DOHH2 (cell line): Measurements from ENCODE around the gene C15orf40.

Experiments used
- H3F3A ChIP-seq: fragments of 200-600 bp; sonication (generic), shearing (Covaris generic); 2 replicates; pipeline ENCODE4 v1.6.0; 2016; ENCODE audit warnings: antibody characterized with exemption, mild to moderate bottlenecking; ENCODE audit not compliant: control insufficient read depth, insufficient read depth
- H3K27ac ChIP-seq: fragments of 200-600 bp; sonication (generic); 2 replicates; pipeline ENCODE4 v1.5.1; 2014; ENCODE audit warnings: low read depth, mild to moderate bottlenecking, low read length, moderate library complexity
- H3K27me3 ChIP-seq: fragments of 200-600 bp; sonication (generic); 2 replicates; pipeline ENCODE4 v1.6.1; 2014; ENCODE audit warnings: mild to moderate bottlenecking, low read length, mixed read lengths; ENCODE audit not compliant: control insufficient read depth
- H3K36me3 ChIP-seq: fragments of 200-600 bp; sonication (generic); 2 replicates; pipeline ENCODE4 v1.6.1; 2014; ENCODE audit warnings: mild to moderate bottlenecking, low read length, moderate library complexity, mixed read lengths; ENCODE audit not compliant: control insufficient read depth
- H3K4me1 ChIP-seq: fragments of 200-600 bp; sonication (generic); 2 replicates; pipeline ENCODE4 v1.6.1; 2014; ENCODE audit warnings: mild to moderate bottlenecking, low read length, mixed read lengths; ENCODE audit not compliant: control insufficient read depth
- H3K4me2 ChIP-seq: fragments of 200-600 bp; sonication (generic); 2 replicates; pipeline ENCODE4 v1.6.0; 2014; ENCODE audit warnings: mild to moderate bottlenecking, low read length, moderate library complexity
- H3K4me3 ChIP-seq: fragments of 200-600 bp; sonication (generic); 2 replicates; pipeline ENCODE4 v1.5.1; 2014; ENCODE audit warnings: mild to moderate bottlenecking, low read length, mixed read lengths
- H3K79me2 ChIP-seq: fragments of 200-600 bp; sonication (generic); 2 replicates; pipeline ENCODE4 v1.6.1; 2014; ENCODE audit warnings: mild to moderate bottlenecking, low read length, mixed read lengths; ENCODE audit not compliant: control insufficient read depth
- H3K9me2 ChIP-seq: fragments of 200-600 bp; sonication (generic); replicated peaks from 2 replicates; pipeline ENCODE4 v1.6.1; 2014; ENCODE audit warnings: mild to moderate bottlenecking, low read length, mixed read lengths; ENCODE audit not compliant: control insufficient read depth
- H3K9me3 ChIP-seq: fragments of 200-600 bp; sonication (generic); 2 replicates; pipeline ENCODE4 v1.6.1; 2014; ENCODE audit warnings: antibody characterized with exemption, low read length, mixed read lengths; ENCODE audit not compliant: control insufficient read depth, insufficient read depth
- H4K20me1 ChIP-seq: fragments of 200-600 bp; sonication (generic); 2 replicates; pipeline ENCODE4 v1.6.0; 2014; ENCODE audit warnings: low read depth, mild to moderate bottlenecking, antibody characterized with exemption, low read length, moderate library complexity; ENCODE audit not compliant: control insufficient read depth, insufficient read depth
- EZH2phosphoT487 ChIP-seq: fragments of 200-600 bp; sonication (generic); IDR thresholded peaks from 2 replicates; pipeline ENCODE4 v1.6.1; 2017; ENCODE audit warnings: borderline replicate concordance, mild to moderate bottlenecking, antibody characterized with exemption, low read length, moderate library complexity, mixed read lengths
- TF ChIP-seq, protein P1 (sequence below): fragments of 200-600 bp; sonication (generic); IDR thresholded peaks from one replicate; pipeline ENCODE4 v1.5.1; 2014; ENCODE audit warnings: antibody characterized with exemption, mild to moderate bottlenecking, low read depth, low read length; ENCODE audit not compliant: poor library complexity, severe bottlenecking

C15orf40 gene

DNA sequence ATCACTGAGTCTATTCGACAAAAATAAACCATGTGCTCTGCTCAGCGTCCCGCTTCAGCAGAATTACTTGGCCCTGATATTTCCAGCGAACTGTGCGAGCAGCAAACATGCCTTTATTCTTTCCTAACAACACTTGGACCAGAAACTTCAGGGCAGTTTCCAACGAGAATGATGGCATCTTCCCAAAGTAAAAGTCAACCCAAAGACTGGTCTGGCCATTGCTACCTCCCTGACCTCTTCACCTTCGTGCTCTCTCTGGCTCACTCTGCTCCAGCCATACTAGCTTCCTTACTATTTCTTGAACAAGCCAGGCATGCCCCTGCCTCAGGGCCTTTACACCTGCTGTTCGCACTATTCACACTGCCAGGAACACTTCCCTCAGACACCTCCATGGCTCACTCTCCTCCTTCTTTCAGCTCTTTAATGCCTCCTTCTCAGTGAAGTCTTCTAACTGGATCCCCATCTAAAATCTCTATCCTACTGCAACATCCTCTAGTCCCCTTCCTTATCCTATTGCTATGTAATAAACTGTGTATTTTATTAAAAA lies 65.2 kb downstream of the C15orf40 start:
- Histone ChIP-seq H3K27me3 (peaks cover 44% of the 10 kb centered on the region), H3K4me3 (no peak overlapping the region), H3F3A (no peaks in the 10 kb centered on the region), H3K36me3 (no peaks in the 10 kb centered on the region), H3K4me1 (peaks cover 13% of the 10 kb centered on the region), H4K20me1 (no peaks in the 10 kb centered on the region), H3K9me3 (no peaks in the 10 kb centered on the region), H3K4me2 (no peak overlapping the region), H3K9me2 (no peaks in the 10 kb centered on the region), H3K79me2 (no peaks in the 10 kb centered on the region), H3K27ac (no peak overlapping the region)
- no peak for TF ChIP-seq EZH2phosphoT487
- TF ChIP-seq, protein P1, sequence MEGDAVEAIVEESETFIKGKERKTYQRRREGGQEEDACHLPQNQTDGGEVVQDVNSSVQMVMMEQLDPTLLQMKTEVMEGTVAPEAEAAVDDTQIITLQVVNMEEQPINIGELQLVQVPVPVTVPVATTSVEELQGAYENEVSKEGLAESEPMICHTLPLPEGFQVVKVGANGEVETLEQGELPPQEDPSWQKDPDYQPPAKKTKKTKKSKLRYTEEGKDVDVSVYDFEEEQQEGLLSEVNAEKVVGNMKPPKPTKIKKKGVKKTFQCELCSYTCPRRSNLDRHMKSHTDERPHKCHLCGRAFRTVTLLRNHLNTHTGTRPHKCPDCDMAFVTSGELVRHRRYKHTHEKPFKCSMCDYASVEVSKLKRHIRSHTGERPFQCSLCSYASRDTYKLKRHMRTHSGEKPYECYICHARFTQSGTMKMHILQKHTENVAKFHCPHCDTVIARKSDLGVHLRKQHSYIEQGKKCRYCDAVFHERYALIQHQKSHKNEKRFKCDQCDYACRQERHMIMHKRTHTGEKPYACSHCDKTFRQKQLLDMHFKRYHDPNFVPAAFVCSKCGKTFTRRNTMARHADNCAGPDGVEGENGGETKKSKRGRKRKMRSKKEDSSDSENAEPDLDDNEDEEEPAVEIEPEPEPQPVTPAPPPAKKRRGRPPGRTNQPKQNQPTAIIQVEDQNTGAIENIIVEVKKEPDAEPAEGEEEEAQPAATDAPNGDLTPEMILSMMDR, result no peak

DNA sequence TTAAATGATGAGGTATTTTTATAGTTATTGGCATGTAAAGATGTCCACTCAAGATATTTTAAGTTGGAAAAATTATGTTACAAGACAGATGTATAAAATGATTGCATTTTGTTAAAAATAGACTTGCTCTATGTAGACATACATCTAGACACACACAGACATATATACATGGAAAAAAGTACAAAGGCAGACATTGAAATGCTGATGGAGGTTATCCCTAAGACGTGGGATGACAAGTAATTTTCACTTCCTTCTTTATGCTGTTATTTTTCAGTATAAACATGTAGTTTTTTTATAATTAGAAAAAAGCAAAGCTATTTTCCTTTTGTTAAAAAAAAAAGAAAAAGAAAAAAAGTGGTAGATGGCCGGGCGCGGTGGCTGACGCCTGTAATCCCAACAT lies 66.1 kb downstream of the C15orf40 start:
- Histone ChIP-seq H3K4me3 (no peak overlapping the region), H3K36me3 (no peaks in the 10 kb centered on the region), H3K4me1 (peaks cover 13% of the 10 kb centered on the region), H3K79me2 (no peaks in the 10 kb centered on the region), H3F3A (no peaks in the 10 kb centered on the region), H3K9me2 (no peaks in the 10 kb centered on the region), H3K27me3 (peaks cover 35% of the 10 kb centered on the region), H3K9me3 (no peaks in the 10 kb centered on the region), H4K20me1 (no peaks in the 10 kb centered on the region), H3K4me2 (no peak overlapping the region), H3K27ac (no peak overlapping the region)
- TF ChIP-seq, protein P1, result no peak
- TF ChIP-seq EZH2phosphoT487, result no peak

DNA sequence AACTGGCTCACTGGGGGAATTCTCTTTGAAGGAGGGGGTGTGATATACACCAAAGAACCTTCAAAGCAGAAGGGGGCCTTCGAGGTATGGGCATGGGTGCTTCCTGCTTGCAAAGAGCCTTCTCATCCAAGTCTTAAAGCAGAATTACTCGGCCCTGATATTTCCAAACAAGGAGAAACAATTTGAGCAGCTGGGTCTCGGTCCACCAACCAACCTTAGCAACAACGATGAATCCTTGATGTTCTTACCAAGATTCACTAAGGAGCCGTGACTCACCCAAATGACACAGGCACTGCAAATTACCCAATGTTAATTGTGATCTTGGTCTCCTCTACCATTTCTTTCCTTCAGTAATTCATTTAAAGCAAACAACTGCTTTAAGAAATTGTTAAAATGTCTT lies 66.6 kb downstream of the C15orf40 start:
- Histone ChIP-seq H3K79me2 (no peaks in the 10 kb centered on the region), H3K4me3 (no peak overlapping the region)
- TF ChIP-seq, protein P1, result no peak
- no peak for TF ChIP-seq EZH2phosphoT487

More for the DNA sequence above, 66.6 kb downstream of the C15orf40 start:
- Histone ChIP-seq H3K4me1 (peaks cover 13% of the 10 kb centered on the region), H3K27ac (no peak overlapping the region), H3F3A (no peaks in the 10 kb centered on the region), H3K9me3 (no peaks in the 10 kb centered on the region), H3K4me2 (no peak overlapping the region), H3K36me3 (no peaks in the 10 kb centered on the region), H4K20me1 (no peaks in the 10 kb centered on the region), H3K9me2 (no peaks in the 10 kb centered on the region), H3K27me3 (peaks cover 30% of the 10 kb centered on the region)
